Neural progenitor cell (in vitro differentiated cells): ENCODE measurements around the gene PTPN4. TPM values are rescaled to one million over a fixed set of nuclear protein-coding genes. Genes with fewer than 3 reads are reported as not detected.

Source experiments
- DNase-seq: peaks from one replicate; pipeline ENCODE4 v3.0.0-alpha.2; 2016; ENCODE audit warnings: low spot score
- H2AFZ ChIP-seq: fragments of 200-600 bp; sonication (generic); replicated peaks from 2 replicates; pipeline ENCODE4 v1.6.1; 2016; ENCODE audit warnings: antibody characterized with exemption
- H3F3A ChIP-seq: fragments of 200-600 bp; sonication (generic); 2 replicates; pipeline ENCODE4 v1.6.1; 2016; ENCODE audit warnings: antibody characterized with exemption, low read depth
- H3K27ac ChIP-seq: fragments of 200-600 bp; sonication (generic); 2 replicates; pipeline ENCODE4 v1.5.1; 2016; ENCODE audit warnings: mild to moderate bottlenecking
- H3K27me3 ChIP-seq: fragments of 200-600 bp; sonication (generic); 2 replicates; pipeline ENCODE4 v1.6.1; 2016; ENCODE audit warnings: mild to moderate bottlenecking, moderate library complexity
- H3K36me3 ChIP-seq: fragments of 200-600 bp; sonication (generic); 2 replicates; pipeline ENCODE4 v1.5.1; 2016
- H3K4me1 ChIP-seq: fragments of 200-600 bp; sonication (generic); 2 replicates; pipeline ENCODE4 v1.6.1; 2016; ENCODE audit warnings: mixed run types
- H3K4me2 ChIP-seq: fragments of 200-600 bp; sonication (generic); 2 replicates; pipeline ENCODE4 v1.6.1; 2016
- H3K4me3 ChIP-seq: fragments of 200-600 bp; sonication (generic); 2 replicates; pipeline ENCODE4 v1.5.1; 2016
- H3K79me2 ChIP-seq: fragments of 200-600 bp; sonication (generic); 2 replicates; pipeline ENCODE4 v1.6.1; 2016; ENCODE audit warnings: low read depth
- H3K9ac ChIP-seq: fragments of 200-600 bp; sonication (generic); 2 replicates; pipeline ENCODE4 v1.6.1; 2016
- H3K9me3 ChIP-seq: fragments of 200-600 bp; sonication (generic); 2 replicates; pipeline ENCODE4 v1.5.1; 2016; ENCODE audit warnings: low read depth
- H4K20me1 ChIP-seq: fragments of 200-600 bp; sonication (generic); 2 replicates; pipeline ENCODE4 v1.6.1; 2016; ENCODE audit warnings: low read depth
- H3K27ac Mint-ChIP-seq: 3 replicates; pipeline ENCODE4 v1.8.0; 2021; ENCODE audit warnings: mixed read lengths
- H3K27me3 Mint-ChIP-seq: 2 replicates; pipeline ENCODE4 v1.8.0; 2022; ENCODE audit warnings: low read depth, mild to moderate bottlenecking, inconsistent platforms, moderate library complexity, mixed read lengths; ENCODE audit not compliant: insufficient read depth
- H3K36me3 Mint-ChIP-seq: 3 replicates; pipeline ENCODE4 v1.8.0; 2021; ENCODE audit warnings: mixed read lengths
- H3K4me1 Mint-ChIP-seq: 3 replicates; pipeline ENCODE4 v1.8.0; 2021; ENCODE audit warnings: mixed read lengths
- H3K4me3 Mint-ChIP-seq: 3 replicates; pipeline ENCODE4 v1.8.0; 2021; ENCODE audit warnings: mild to moderate bottlenecking, moderate library complexity, mixed read lengths
- H3K9me3 Mint-ChIP-seq: 3 replicates; pipeline ENCODE4 v1.8.0; 2020; ENCODE audit warnings: mixed read lengths
- CTCF ChIP-seq: fragments of 200-600 bp; sonication (generic); IDR thresholded peaks from 2 replicates; pipeline ENCODE4 v1.5.1; 2017; ENCODE audit warnings: antibody characterized with exemption, mild to moderate bottlenecking
- EZH2 ChIP-seq: fragments of 200-600 bp; sonication (generic); IDR thresholded peaks from 2 replicates; pipeline ENCODE4 v1.6.1; 2017; ENCODE audit warnings: antibody characterized with exemption, mild to moderate bottlenecking, moderate library complexity
- EZH2phosphoT487 ChIP-seq: fragments of 200-600 bp; sonication (generic); IDR thresholded peaks from 2 replicates; pipeline ENCODE4 v1.6.1; 2017; ENCODE audit warnings: antibody characterized with exemption
- total RNA-seq: library from RNA; depleted of rRNA; stranded (reverse); fragments of >200 nt; gene quantifications from 2 replicates; pipeline ENCODE4 v1.2.3, GENCODE V29; 2015; ENCODE audit warnings: low replicate concordance

The PTPN4 gene
- total RNA-seq, 1 donor from 2014 or later, result 51.8 TPM

DNA sequence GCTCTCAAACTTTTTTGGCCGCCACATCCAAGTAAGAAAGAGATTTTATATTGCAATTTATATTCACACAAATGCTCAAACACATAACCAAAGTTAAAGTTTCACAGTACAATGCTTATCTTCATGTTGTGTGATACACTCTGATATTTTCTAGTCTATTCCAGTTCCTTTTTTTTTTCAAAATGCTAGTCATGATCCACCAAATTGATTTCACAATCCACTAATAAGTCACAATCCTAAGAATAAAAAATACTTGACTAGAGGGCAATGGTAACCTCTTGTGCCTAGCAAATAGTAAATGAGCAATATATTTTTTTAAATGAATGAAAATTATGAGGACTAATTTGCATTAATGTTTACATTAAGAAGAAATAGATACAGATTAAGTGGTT is 5.8 kb upstream of the PTPN4 start:
- Histone ChIP-seq H3K9ac (no peak overlapping the region), H3F3A (peaks cover 7% of the 10 kb centered on the region), H3K79me2 (no peaks in the 10 kb centered on the region), H3K9me3 (no peaks in the 10 kb centered on the region), H3K27ac (no peak overlapping the region), H3K4me1 (no peaks in the 10 kb centered on the region), H3K4me3 (no peak overlapping the region), H4K20me1 (no peaks in the 10 kb centered on the region), H3K36me3 (no peaks in the 10 kb centered on the region), H3K27me3 (no peaks in the 10 kb centered on the region), H3K4me2 (no peak overlapping the region), H2AFZ (peak overlapping the region; percentile 90)
- Mint-ChIP-seq H3K4me3 (no peak overlapping the region), H3K4me1 (peaks cover 5% of the 10 kb centered on the region), H3K9me3 (no peaks in the 10 kb centered on the region), H3K27ac (no peak overlapping the region), H3K36me3 (no peaks in the 10 kb centered on the region), H3K27me3 (no peaks in the 10 kb centered on the region)
- DNase-seq, result no peak
- TF ChIP-seq CTCF (no peak), EZH2phosphoT487 (no peak)

DNA sequence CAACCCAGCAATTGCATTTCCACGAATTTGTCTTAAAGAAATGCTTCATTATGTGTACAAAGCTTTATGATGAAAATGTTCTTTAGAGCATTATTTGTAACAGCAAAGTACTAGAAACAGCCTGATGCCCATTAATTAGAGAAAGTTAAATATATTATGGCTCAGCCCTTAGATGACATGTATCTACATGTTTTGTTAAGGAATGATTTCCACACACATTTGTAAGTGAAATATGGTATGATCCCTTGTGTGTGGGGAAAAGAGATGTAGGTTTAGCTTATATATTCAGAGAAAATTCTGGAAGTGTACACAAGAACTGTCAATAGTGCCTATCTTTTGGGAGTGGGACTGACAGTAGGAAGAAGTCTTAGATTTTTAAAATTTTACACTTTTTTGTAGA is 3.8 kb upstream of the PTPN4 start:
- H3K4me2 ChIP-seq, result no peak overlapping the region
- H3K9ac ChIP-seq, result no peak overlapping the region
- peaks cover 8% of the 10 kb centered on the region for H3K79me2 ChIP-seq
- H3K36me3 Mint-ChIP-seq, result no peaks in the 10 kb centered on the region
- no peaks in the 10 kb centered on the region for H3K27me3 Mint-ChIP-seq
- DNase-seq, result no peak
- H3K27ac ChIP-seq, result no peak overlapping the region
- no peak overlapping the region for H3K4me3 ChIP-seq
- no peak overlapping the region for H3K4me3 Mint-ChIP-seq
- H3K9me3 ChIP-seq, result no peaks in the 10 kb centered on the region
- TF ChIP-seq EZH2phosphoT487, result no peak
- no peak for TF ChIP-seq EZH2
- TF ChIP-seq CTCF, result no peak
- H3K4me1 ChIP-seq, result no peaks in the 10 kb centered on the region
- H2AFZ ChIP-seq, result no peak overlapping the region
- H3K9me3 Mint-ChIP-seq, result no peaks in the 10 kb centered on the region
- H3K4me1 Mint-ChIP-seq, result peaks cover 5% of the 10 kb centered on the region
- H3K36me3 ChIP-seq, result no peaks in the 10 kb centered on the region
- H3K27ac Mint-ChIP-seq, result no peak overlapping the region
- H3K27me3 ChIP-seq, result no peaks in the 10 kb centered on the region
- peaks cover 24% of the 10 kb centered on the region for H3F3A ChIP-seq
- no peaks in the 10 kb centered on the region for H4K20me1 ChIP-seq

- Histone ChIP-seq H3K9me3 (no peaks in the 10 kb centered on the region), H3K4me1 (peaks cover 4% of the 10 kb centered on the region), H3K9ac (no peak overlapping the region), H3K4me2 (no peak overlapping the region), H3F3A (peaks cover 24% of the 10 kb centered on the region), H3K79me2 (peaks cover 18% of the 10 kb centered on the region), H3K27ac (no peak overlapping the region), H3K27me3 (no peaks in the 10 kb centered on the region), H2AFZ (no peak overlapping the region), H4K20me1 (no peaks in the 10 kb centered on the region), H3K4me3 (no peak overlapping the region), H3K36me3 (no peaks in the 10 kb centered on the region)
- Mint-ChIP-seq H3K27me3 (no peaks in the 10 kb centered on the region), H3K36me3 (no peaks in the 10 kb centered on the region), H3K27ac (no peak overlapping the region), H3K9me3 (no peaks in the 10 kb centered on the region), H3K4me1 (peaks cover 10% of the 10 kb centered on the region), H3K4me3 (no peak overlapping the region)
- no peak for DNase-seq
- TF ChIP-seq EZH2, result no peak
- no peak for TF ChIP-seq CTCF
- TF ChIP-seq EZH2phosphoT487, result no peak
Observed at GRCh38 chr2:119756837-119757236, 2.9 kb upstream of the PTPN4 start.
